Measurements from ENCODE around the gene PTCH2.

PTCH2 gene

GRCh38 chr1:44783697-44784093 lies 59.4 kb downstream of the PTCH2 start:
- DNase-seq, result no peak

GRCh38 chr1:44780583-44781121 lies 62.4 kb downstream of the PTCH2 start:
- DNase-seq, result no peak

DNA sequence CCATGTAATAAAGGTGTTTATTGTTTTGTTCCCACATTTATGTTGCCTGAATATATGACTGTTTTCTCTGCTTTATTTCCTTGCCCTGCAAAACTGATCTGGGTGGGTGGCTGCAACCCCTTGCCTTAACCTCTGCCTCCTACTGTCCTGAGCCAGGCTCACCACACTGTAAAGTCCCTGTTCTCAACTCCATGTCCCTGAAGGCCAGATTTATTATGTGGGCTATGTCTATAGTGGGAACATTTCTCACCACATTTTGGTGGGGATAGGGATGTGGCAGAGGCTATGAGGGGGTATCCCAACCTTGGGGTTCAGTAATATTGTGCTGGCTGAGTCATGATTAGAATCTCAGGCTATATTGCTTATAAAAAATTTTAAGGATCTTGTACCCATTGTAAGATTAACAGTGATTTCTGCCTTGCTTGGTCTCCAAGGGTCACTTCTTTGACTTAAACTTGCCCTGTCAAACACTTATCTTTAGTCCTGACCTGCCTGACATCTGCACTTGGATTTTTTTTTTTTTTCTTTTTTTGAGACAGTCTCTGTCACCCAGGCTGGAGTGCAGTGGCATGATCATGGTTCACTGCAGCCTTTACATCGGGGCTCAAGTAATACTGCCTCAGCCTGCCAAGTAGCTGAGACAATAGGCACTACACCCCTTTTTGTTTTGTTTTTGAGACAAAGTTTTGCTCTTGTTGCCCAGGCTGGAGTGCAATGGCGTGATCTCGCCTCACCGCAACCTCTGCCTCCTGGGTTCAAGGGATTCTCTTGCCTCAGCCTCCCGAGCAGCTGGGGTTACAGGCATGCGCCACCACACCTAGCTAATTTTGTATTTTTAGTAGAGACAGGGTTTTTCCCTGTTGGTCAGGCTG lies 64.1 kb downstream of the PTCH2 start:
- no peak for DNase-seq

DNA sequence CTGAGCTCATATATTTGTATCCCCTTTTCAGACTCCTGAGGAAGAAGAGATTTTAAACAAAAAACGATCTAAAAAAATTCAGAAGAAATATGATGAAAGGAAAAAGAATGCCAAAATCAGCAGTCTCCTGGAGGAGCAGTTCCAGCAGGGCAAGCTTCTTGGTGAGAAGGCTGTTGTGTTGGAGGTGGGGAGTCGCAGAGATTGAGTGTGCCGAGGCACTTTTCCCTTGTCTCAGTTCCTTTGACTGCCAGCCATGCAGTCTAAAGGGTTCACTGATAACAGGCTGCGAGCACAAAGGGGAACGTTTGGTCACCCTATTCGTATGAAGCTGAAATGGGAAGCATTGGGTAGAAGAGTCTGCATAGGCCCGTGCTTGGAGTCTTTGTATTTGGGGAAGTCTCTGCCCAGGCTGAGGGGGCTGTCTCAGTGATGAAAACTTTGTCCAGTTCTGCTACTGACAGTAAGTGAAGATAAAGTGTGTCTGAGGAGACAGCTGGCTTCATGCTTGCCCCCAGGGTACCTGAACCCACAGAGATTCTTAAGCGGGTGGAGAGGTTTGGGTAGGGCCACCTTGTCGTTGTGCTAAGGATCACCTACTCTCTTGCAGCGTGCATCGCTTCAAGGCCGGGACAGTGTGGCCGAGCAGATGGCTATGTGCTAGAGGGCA lies 65.0 kb downstream of the PTCH2 start:
- DNase-seq, result no peak

DNA sequence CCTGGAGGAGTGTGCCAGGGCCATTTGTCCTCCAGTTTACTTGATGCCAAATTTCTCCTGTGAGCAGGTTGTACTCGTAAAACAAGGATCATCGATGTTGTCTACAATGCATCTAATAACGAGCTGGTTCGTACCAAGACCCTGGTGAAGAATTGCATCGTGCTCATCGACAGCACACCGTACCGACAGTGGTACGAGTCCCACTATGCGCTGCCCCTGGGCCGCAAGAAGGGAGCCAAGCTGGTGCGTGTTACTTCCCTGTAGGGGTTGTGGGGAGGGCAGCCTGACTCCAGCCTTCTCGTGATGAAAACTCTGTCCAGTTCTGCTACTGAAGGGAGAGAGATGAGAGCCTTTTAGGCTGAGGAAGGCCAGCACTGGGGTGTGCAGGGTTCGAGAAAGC lies 65.5 kb downstream of the PTCH2 start:
- no peak for DNase-seq

- DNase-seq, result no peak
Measured at GRCh38 chr1:44776730-44777068, 66.4 kb downstream of the PTCH2 start.

- no peak for DNase-seq
Measured at GRCh38 chr1:44775930-44776729, 66.9 kb downstream of the PTCH2 start.

DNA sequence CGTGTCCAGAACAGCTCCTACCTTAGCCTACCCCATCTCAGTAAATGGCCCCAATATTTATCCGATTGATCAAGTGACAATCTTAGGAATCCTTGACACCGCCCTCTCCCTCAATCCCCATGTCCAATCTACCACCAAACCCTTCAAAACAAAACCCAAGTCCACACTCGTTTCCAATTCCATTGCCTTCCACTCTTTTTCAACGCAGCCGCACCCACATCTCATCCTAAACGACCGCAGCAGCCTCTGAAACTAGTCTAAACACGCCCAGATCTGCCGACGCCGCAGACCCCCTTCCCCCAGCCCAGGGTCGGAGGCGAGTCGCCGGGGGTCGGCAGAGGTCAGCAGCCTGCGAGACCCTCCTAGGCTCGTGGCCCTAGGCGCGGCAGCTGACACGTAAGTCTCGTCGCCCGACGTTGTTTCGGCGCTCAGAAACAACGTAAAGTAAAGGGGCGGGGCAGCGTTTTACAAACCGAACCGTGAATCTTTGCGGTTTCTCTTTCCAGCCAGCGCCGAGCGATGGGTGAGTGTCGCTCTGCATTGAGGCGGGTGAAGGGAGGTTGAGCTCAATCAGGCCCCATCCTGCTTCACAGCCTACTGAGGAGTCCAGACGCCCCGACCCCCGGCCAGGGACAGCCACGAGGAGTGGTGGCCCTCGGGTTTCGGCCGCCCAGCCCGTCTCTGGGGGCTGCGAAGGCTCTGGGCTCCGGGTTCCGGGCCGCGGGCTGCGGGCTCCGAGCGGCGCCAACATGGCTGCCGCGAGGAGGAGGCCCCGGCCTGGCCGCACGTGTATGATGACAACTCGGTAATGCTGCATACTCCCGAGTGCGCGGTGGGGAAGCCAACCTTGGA lies 67.7 kb downstream of the PTCH2 start, which contains the start of gene RPS8:
Gene RPS8, plus strand, starts transcription at position 463 of the 852 bp plus-strand sequence. Its CDS starts 57 bp downstream, at position 520.
- peak; percentile 98 for DNase-seq
